Nasal cavity respiratory epithelium epithelial cell of viscerocranial mucosa (primary cell): ENCODE results near the gene ATP1A1. TPM values are rescaled to one million over a fixed set of nuclear protein-coding genes. Genes with fewer than 3 reads are reported as not detected.

Experiments used
- total RNA-seq: library from RNA; depleted of rRNA; stranded (reverse); fragments of >200 nt; gene quantifications from 2 replicates; pipeline ENCODE4 v1.2.3, GENCODE V29; 2014

The ATP1A1 gene
- total RNA-seq = 220 and 687 TPM in 2 replicates

DNA sequence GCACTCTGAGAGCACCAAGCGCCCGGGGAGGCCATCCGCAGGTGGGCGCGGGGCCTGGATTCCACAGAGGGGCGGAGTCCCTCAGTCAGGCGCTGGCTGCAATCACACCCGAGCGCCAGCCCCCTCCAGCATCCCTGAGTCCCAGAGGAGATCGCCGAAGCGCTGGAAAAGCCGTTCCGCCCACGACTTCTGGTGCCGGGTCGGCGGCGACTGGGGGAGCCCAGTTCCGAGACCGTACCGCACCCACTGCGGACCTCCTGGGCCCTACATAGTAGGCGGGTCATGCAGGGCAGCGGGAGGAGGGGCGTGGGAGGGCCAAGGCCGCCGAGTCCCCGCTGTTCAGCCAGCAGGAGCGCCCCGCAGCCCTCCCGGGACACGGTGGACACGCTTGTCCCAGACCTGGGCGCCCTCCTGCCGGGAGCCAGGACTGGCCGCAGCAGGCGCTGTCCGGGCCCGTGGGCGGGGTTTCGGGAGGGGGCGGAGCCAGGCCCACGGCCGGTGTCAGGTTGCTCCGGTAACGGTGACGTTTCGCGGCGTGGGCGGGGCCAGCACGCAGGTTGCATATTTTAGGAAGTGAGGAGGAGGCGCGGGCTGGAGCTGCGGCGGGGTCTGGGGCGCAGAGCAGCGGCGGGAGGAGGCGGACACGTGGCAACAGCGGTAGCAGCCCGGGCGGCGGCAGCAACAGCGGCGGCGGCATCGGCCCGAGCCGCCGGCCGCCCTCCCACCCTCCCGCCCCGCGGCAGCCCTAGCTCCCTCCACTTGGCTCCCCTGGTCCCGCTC, at the start of gene ATP1A1:
ATP1A1 (plus strand) TSS at position 594 of the 780 bp plus-strand sequence. CDS start 268 bp downstream, outside the sequence.

Other genes starting within 250 kb of the ATP1A1 start
- 20.2 and 43.4 TPM in 2 replicates for gene CD58, start 197.8 kb downstream of the ATP1A1 start, total RNA-seq